ENCODE data around the gene OR10H4. TPM values are rescaled to one million over a fixed set of nuclear protein-coding genes. Genes with fewer than 3 reads are reported as not detected.
"Not testable (repeated sequence)": the region's sequence is repeated elsewhere in the genome, so short reads cannot be mapped to it uniquely, and the experiment has no call there.

Gene OR10H4
- total RNA-seq, 2 experiments from 2014 or later, result not detected

DNA sequence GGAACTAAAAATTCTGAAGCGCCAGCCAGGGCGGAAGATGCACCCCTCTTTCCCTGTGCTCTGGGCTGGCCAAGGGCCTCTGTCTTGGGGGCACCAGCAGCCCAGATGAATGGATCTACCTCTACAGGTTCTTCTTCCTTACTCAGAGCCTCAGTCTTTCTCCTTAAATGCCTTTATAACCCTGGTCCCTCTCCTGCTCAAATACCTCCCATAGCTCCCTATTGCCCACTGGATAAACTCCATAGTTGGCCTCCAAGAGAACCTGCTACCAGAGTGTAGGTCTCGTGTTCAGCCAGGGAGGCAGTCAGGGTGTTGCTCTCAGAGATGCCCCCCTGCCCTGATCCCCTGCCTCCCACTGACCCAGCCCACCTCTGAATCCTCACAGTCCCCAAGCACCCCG, 30.5 kb downstream of the OR10H4 start:
- DNase-seq, result no peak
- intact Hi-C loops (cut with micrococcal nuclease), result no loop called here
- POLR2A ChIA-PET, result no interaction called here
- CTCF ChIA-PET, result no interaction called here
- peaks cover 4% of the 10 kb centered on the region for H3K36me3 Mint-ChIP-seq (ENCODE audit: low read depth)
- ATAC-seq, result no peak
- peaks cover 3% of the 10 kb centered on the region for H3K9me3 Mint-ChIP-seq
- H3K27ac Mint-ChIP-seq, result no peak overlapping the region
- H3K4me3 Mint-ChIP-seq, result no peak overlapping the region
- peaks cover 18% of the 10 kb centered on the region for H3K27me3 Mint-ChIP-seq
- no peak for TF ChIP-seq CTCF (IDR thresholded peaks at IDR 0.05)
- no peaks in the 10 kb centered on the region for H3K4me1 Mint-ChIP-seq (ENCODE audit: low read depth)

DNA sequence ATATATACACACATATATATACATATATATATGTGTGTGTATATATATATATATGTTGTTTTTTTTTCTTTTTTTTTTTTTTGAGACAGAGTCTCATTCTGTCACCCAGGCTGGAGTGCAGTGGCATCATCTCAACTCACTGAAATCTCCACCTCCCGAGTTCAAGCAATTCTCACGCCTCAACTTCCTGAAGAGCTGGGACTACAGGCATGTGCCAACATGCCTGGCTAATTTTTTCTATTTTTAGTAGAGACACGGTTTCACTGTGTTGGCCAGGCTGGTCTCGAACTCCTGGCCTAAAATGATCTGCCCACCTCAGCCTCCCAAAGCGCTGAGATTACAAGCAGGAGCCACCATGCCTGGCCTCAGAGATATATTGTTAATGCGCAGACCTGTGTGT, 37.0 kb downstream of the OR10H4 start:
- H3K4me1 Mint-ChIP-seq (ENCODE audit: low read depth); H3K27ac Mint-ChIP-seq; ATAC-seq; POLR2A ChIA-PET; H3K36me3 Mint-ChIP-seq (ENCODE audit: low read depth); H3K9me3 Mint-ChIP-seq; intact Hi-C loops (cut with micrococcal nuclease); H3K4me3 Mint-ChIP-seq; CTCF ChIA-PET; DNase-seq: not testable (repeated sequence)
- H3K27me3 Mint-ChIP-seq, result peaks cover 20% of the 10 kb centered on the region

DNA sequence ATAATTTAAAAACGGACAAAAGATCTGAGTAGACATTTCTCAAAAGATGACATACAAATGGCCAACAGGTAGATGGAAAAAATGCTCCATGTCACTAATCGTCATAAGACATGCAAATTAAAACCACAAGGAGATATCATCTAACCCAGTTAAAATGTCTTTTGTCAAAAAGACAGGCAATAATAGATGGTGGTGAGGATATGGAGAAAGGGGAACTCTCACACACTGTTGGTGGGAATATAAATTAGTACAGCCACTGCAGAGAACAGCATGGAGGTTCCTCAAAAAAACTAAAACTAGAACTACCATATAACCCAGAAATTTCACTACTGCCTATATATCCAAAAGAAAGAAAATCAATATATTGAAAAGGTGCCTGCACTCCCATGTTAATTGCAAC, 37.9 kb downstream of the OR10H4 start:
- DNase-seq, result no peak
- ChIA-PET CTCF (no interaction called here), POLR2A (no interaction called here)
- ATAC-seq, result no peak
- Mint-ChIP-seq H3K36me3 (ENCODE audit: low read depth) (peaks cover 4% of the 10 kb centered on the region), H3K4me3 (no peak overlapping the region), H3K9me3 (peaks cover 3% of the 10 kb centered on the region), H3K27ac (no peak overlapping the region), H3K4me1 (ENCODE audit: low read depth) (no peaks in the 10 kb centered on the region), H3K27me3 (peaks cover 28% of the 10 kb centered on the region)
- intact Hi-C loops (cut with micrococcal nuclease), result no loop called here
- TF ChIP-seq CTCF (IDR thresholded peaks at IDR 0.05), result no peak

DNA sequence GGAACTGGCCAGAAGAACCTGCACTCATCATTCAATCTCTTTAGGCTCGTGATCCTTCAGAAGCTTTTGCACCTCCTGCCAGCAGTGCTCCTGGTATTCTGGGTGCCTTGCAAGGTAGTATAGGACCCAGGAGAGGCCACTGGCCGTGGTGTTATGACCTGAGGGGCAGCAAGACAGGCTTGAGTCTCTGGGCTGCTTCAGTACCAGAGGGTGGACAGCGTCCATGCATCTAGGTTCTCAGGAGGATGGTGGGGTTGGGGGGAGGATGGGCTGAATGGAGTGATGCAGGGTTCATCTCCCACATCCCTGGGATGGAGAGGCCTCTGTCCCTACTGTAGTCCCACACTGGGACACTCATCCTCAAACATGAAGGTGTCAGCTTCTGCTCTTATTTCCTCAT, 41.1 kb downstream of the OR10H4 start:
- H3K4me3 Mint-ChIP-seq, result no peak overlapping the region
- H3K27ac Mint-ChIP-seq, result no peak overlapping the region
- no peak for TF ChIP-seq CTCF (IDR thresholded peaks at IDR 0.05)
- peaks cover 26% of the 10 kb centered on the region for H3K27me3 Mint-ChIP-seq
- no peaks in the 10 kb centered on the region for H3K4me1 Mint-ChIP-seq (ENCODE audit: low read depth)
- POLR2A ChIA-PET, result no interaction called here
- intact Hi-C loops (cut with micrococcal nuclease), result no loop called here
- CTCF ChIA-PET, result no interaction called here
- no peaks in the 10 kb centered on the region for H3K36me3 Mint-ChIP-seq (ENCODE audit: low read depth)
- DNase-seq (no peak), ATAC-seq (no peak)
- no peaks in the 10 kb centered on the region for H3K9me3 Mint-ChIP-seq

DNA sequence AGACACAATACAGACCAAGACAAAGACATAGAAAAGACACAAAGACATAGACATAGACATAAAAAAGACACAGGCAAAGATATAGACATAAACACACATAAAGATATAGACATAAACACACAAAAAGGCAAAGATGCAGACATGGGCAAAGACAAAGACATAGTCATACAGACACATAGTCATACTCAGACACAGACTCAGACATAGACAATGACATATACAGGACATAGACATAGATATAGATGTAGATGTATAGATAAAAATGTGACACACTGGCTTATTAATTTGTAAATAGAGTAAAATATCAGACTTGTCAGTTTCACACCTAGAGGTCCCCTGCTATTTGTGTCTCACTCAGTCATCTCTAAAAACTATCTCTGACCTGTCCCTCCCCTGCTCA, 42.8 kb downstream of the OR10H4 start:
- ATAC-seq, result no peak
- Mint-ChIP-seq H3K27me3 (peaks cover 23% of the 10 kb centered on the region), H3K9me3 (peaks cover 5% of the 10 kb centered on the region), H3K4me3 (no peak overlapping the region), H3K27ac (no peak overlapping the region), H3K4me1 (ENCODE audit: low read depth) (no peaks in the 10 kb centered on the region), H3K36me3 (ENCODE audit: low read depth) (no peaks in the 10 kb centered on the region)
- intact Hi-C loops (cut with micrococcal nuclease), result no loop called here
- CTCF ChIA-PET, result interaction anchor here (0.5 to 1.8 kb wide), 3 partner anchors 10 to 180 kb away, joined by 3 to 6 read pairs (median 3); no protein-coding TSS in a partner anchor
- no peak for TF ChIP-seq CTCF (IDR thresholded peaks at IDR 0.05)
- POLR2A ChIA-PET, result interaction anchor here (0.5 kb wide), 1 partner anchor 317 kb away, joined by 3 read pairs; no protein-coding TSS in a partner anchor
- no peak for DNase-seq

- ChIA-PET POLR2A (interaction anchor here (0.6 to 1.2 kb wide), 2 partner anchors 21 to 109 kb away, joined by 3 read pairs; no protein-coding TSS in a partner anchor), CTCF (interaction anchor here (0.5 to 1.8 kb wide), 3 partner anchors 10 to 180 kb away, joined by 3 to 6 read pairs (median 3); no protein-coding TSS in a partner anchor)
- no peak for DNase-seq
- Mint-ChIP-seq H3K27me3 (peaks cover 23% of the 10 kb centered on the region), H3K36me3 (ENCODE audit: low read depth) (no peaks in the 10 kb centered on the region), H3K9me3 (peaks cover 7% of the 10 kb centered on the region), H3K27ac (no peak overlapping the region), H3K4me3 (no peak overlapping the region), H3K4me1 (ENCODE audit: low read depth) (no peaks in the 10 kb centered on the region)
- intact Hi-C loops (cut with micrococcal nuclease), result no loop called here
- no peak for TF ChIP-seq CTCF (IDR thresholded peaks at IDR 0.05)
- ATAC-seq, result no peak
These were observed 43.2 kb downstream of the OR10H4 start for GRCh38 chr19:15992014-15992413.

Data from activated CD8-positive, alpha-beta T cell treated with anti-CD3 and anti-CD28 coated beads for 36 hours (primary cell).